ENCODE data around the gene ARSG. TPM values are rescaled to one million over a fixed set of nuclear protein-coding genes. Genes with fewer than 3 reads are reported as not detected.
"Not testable (repeated sequence)": the region's sequence is repeated elsewhere in the genome, so short reads cannot be mapped to it uniquely, and the experiment has no call there.

ARSG gene
- total and polyA plus RNA-seq, 2 donors (not counting 3 experiments of a cell fraction or from before 2014, with no cell fraction given), result 3.9 to 7.0 TPM

DNA sequence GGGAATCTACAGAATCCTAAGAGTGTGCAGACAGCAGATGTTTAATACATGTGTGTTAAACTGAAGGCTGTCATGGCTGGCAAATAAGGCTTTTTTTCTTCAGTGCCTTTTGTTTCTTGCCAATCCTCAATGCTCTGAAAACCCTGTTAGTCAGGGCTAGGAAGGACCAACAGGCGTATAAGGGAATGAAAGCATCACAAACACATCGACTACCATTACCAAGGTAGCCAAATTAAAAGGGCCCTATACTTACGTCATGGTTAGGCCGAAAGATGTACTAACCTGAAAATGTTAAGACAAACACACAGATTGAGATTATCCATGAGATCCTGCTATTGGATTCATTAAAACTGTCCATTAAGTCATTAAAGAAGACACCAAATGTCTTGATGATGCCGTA lies 13.5 kb upstream of the ARSG start:
- dilution Hi-C loops (cut with MboI; ENCODE audit: extremely low pct_ligation_motif_present, low sequenced_read_pairs), result no loop called here
- ChIA-PET POLR2A (no interaction called here), CTCF (interaction anchor here (1.9 kb wide), 1 partner anchor 121 kb away, joined by 6 read pairs; no protein-coding TSS in a partner anchor)
- Histone ChIP-seq H3K9ac (replicated peaks; ENCODE audit: extremely low read depth, insufficient read depth, low read length) (no peak overlapping the region), H3K4me1 (ENCODE audit: control insufficient read depth, extremely low read depth, insufficient read depth, low read length) (no peaks in the 10 kb centered on the region), H3K4me3 (replicated peaks in 1 of 3; ENCODE audit: insufficient read depth in 1 of 3, low read depth in 1 of 3, low read length in 3 of 3) (no peak overlapping the region), H3K36me3 (ENCODE audit: control insufficient read depth in 2 of 2, extremely low read depth in 1 of 2, insufficient read depth in 2 of 2, low read length in 2 of 2) (no peaks in the 10 kb centered on the region), H4K20me1 (replicated peaks; ENCODE audit: control insufficient read depth, extremely low read depth, insufficient read depth, low read length) (no peaks in the 10 kb centered on the region), H3K79me2 (ENCODE audit: control insufficient read depth, insufficient read depth, low read length) (no peaks in the 10 kb centered on the region), H2AFZ (ENCODE audit: low read depth, low read length) (no peak overlapping the region), H3K27me3 (ENCODE audit: control insufficient read depth in 2 of 2, insufficient read depth in 2 of 2, low read length in 2 of 2) (no peaks in the 10 kb centered on the region), H3K9me3 (replicated peaks; ENCODE audit: control insufficient read depth, insufficient read depth, low read length) (peaks cover 3% of the 10 kb centered on the region), H3K27ac (ENCODE audit: insufficient read depth, low read depth, low read length) (no peak overlapping the region), H3K9me1 (replicated peaks; ENCODE audit: control insufficient read depth, extremely low read depth, insufficient read depth, low read length) (no peaks in the 10 kb centered on the region), H3K4me2 (ENCODE audit: insufficient read depth, low read length) (no peak overlapping the region)
- TF ChIP-seq MAX (IDR thresholded peaks at IDR 0.05; ENCODE audit: insufficient read depth, insufficient read length) (no peak), POLR2AphosphoS5 (IDR thresholded peaks at IDR 0.05; ENCODE audit: insufficient read depth, low read depth, low read length) (no peak), JUN (IDR thresholded peaks at IDR 0.05; ENCODE audit: borderline replicate concordance, insufficient read depth, insufficient read length, low read depth) (no peak)
- no peak for FAIRE-seq
- BruUV-seq (replicated peaks), result no TSS peak
- no peak for DNase-seq (ENCODE audit: low read depth, low spot score)
- intact Hi-C loops (cut with micrococcal nuclease), result no loop called here

GRCh38 chr17:68281965-68282364 lies 9.3 kb upstream of the ARSG start:
- H2AFZ ChIP-seq (ENCODE audit: low read depth, low read length); dilution Hi-C loops (cut with MboI; ENCODE audit: extremely low pct_ligation_motif_present, low sequenced_read_pairs); H3K4me1 ChIP-seq (ENCODE audit: control insufficient read depth, extremely low read depth, insufficient read depth, low read length); H3K9ac ChIP-seq (replicated peaks; ENCODE audit: extremely low read depth, insufficient read depth, low read length); H4K20me1 ChIP-seq (replicated peaks; ENCODE audit: control insufficient read depth, extremely low read depth, insufficient read depth, low read length); intact Hi-C loops (cut with micrococcal nuclease); H3K4me2 ChIP-seq (ENCODE audit: insufficient read depth, low read length); H3K27ac ChIP-seq (ENCODE audit: insufficient read depth, low read depth, low read length); H3K36me3 ChIP-seq (ENCODE audit: control insufficient read depth in 2 of 2, extremely low read depth in 1 of 2, insufficient read depth in 2 of 2, low read length in 2 of 2); H3K27me3 ChIP-seq (ENCODE audit: control insufficient read depth in 2 of 2, insufficient read depth in 2 of 2, low read length in 2 of 2); H3K4me3 ChIP-seq (replicated peaks in 1 of 3; ENCODE audit: insufficient read depth in 1 of 3, low read depth in 1 of 3, low read length in 3 of 3); FAIRE-seq; H3K9me1 ChIP-seq (replicated peaks; ENCODE audit: control insufficient read depth, extremely low read depth, insufficient read depth, low read length); H3K79me2 ChIP-seq (ENCODE audit: control insufficient read depth, insufficient read depth, low read length); POLR2A ChIA-PET; DNase-seq (ENCODE audit: low read depth, low spot score); BruUV-seq (replicated peaks); H3K9me3 ChIP-seq (replicated peaks; ENCODE audit: control insufficient read depth, insufficient read depth, low read length): not testable (repeated sequence)
- CTCF ChIA-PET, result interaction anchor here (3.6 kb wide), 1 partner anchor 116 kb away, joined by 15 read pairs; no protein-coding TSS in a partner anchor
